ENCODE data around the gene SNTB2. TPM values are rescaled to one million over a fixed set of nuclear protein-coding genes. Genes with fewer than 3 reads are reported as not detected.

SNTB2 gene
- total and polyA plus RNA-seq, 8 donors: 4.0 to 74.4 (median 22.1) TPM

DNA sequence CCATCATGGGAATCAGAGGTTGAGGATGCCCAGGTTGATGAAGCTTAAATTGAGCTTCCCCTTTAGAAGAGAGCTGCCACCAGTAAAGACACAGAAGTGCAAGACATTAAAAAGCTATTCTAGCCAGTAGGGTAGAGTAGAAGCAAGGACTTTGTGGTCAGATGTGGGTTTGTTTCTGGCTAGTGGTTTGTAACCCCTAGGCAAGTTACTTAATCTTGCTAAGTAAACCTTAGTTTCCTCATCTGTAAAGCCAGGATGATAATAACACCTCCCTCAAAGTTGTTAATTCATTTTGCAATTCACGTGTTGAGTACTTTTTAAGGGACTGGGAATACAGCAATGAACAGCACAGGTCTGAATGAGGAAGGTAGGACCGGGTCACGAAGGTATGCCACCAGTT is 3.6 kb downstream of the SNTB2 start:
- TF ChIP-seq EP300 (IDR thresholded peaks at IDR 0.05) (no peak), POLR2A (IDR thresholded peaks at IDR 0.05) (no peak), POLR2AphosphoS5 (IDR thresholded peaks at IDR 0.05) (no peak)
- TF ChIP-seq, protein P1, sequence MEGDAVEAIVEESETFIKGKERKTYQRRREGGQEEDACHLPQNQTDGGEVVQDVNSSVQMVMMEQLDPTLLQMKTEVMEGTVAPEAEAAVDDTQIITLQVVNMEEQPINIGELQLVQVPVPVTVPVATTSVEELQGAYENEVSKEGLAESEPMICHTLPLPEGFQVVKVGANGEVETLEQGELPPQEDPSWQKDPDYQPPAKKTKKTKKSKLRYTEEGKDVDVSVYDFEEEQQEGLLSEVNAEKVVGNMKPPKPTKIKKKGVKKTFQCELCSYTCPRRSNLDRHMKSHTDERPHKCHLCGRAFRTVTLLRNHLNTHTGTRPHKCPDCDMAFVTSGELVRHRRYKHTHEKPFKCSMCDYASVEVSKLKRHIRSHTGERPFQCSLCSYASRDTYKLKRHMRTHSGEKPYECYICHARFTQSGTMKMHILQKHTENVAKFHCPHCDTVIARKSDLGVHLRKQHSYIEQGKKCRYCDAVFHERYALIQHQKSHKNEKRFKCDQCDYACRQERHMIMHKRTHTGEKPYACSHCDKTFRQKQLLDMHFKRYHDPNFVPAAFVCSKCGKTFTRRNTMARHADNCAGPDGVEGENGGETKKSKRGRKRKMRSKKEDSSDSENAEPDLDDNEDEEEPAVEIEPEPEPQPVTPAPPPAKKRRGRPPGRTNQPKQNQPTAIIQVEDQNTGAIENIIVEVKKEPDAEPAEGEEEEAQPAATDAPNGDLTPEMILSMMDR (IDR thresholded peaks at IDR 0.05): no peak
- DNase-seq: no peak
- no peaks in the 10 kb centered on the region for H3K27me3 ChIP-seq
- no peaks in the 10 kb centered on the region for H3K36me3 ChIP-seq
- intact Hi-C loops (cut with DNase I; ENCODE audit: low total_unique reads): no loop called here
- peaks cover 57 to 85% (median 69%) of the 10 kb centered on the region in 4 donors for H3K4me1 ChIP-seq
- peak overlapping the region in 1 of 5 donors; percentile 39 for H3K27ac ChIP-seq
- no peaks in the 10 kb centered on the region for H3K9me3 ChIP-seq
- no peak overlapping the region for H3K4me3 ChIP-seq
- WGBS, 5 donors: 70 to 79% (median 72%) methylated on average over 3 of the region's 3 CpGs

DNA sequence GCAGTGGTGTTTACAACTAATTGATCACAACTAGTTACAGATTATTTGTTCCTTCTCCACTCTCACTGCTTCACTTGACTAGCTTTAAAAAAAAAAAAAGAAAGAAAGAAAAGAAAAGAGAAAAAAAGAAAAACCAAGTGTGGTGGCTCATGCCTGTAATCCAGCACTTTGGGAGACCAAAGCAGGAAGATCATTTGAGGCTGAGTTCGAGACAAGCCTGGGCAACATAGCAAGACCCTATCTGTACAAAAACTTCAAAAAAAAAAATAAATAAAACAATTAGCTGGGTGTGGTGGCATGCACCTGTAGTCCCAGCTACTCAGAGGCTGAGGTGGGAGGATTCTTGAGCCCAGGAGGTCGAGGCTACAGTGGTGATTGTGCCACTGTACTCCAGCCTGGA is 4.2 kb downstream of the SNTB2 start:
- no peak for DNase-seq
- H3K27ac ChIP-seq: peak overlapping the region in 2 of 5 donors; percentile 39 to 55
- TF ChIP-seq POLR2AphosphoS5 (IDR thresholded peaks at IDR 0.05): no peak
- TF ChIP-seq, protein P1 (IDR thresholded peaks at IDR 0.05): no peak
- no peak for TF ChIP-seq EP300 (IDR thresholded peaks at IDR 0.05)
- TF ChIP-seq POLR2A (IDR thresholded peaks at IDR 0.05): no peak
- no peak overlapping the region for H3K4me3 ChIP-seq
- H3K27me3 ChIP-seq: no peaks in the 10 kb centered on the region
- 94 to 100% (median 95%) methylated on average over 2 of the region's 2 CpGs for WGBS, 5 donors
- no peaks in the 10 kb centered on the region for H3K36me3 ChIP-seq
- no peaks in the 10 kb centered on the region for H3K9me3 ChIP-seq
- intact Hi-C loops (cut with DNase I; ENCODE audit: low total_unique reads): no loop called here
- H3K4me1 ChIP-seq: peaks cover 54 to 85% (median 70%) of the 10 kb centered on the region in 4 donors

DNA sequence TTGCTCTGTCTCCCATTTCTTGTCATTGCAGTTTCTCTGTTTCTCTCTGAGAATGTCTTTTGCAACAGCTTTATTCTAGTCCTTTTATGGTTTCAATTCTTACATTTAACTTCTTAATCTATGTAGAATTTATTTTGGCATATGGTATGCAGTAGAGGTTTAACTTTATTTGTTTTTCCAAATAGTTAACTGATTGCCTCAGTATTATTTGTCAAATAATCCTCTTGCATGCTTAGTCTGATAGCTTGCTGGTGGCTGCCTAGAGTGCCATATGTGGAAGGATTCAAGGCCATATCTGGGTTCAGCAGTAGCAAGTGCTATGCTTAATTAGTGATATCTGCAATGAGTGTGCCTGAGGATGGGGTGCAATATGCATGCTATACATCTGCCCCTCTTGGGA is 6.9 kb downstream of the SNTB2 start:
- H3K9me3 ChIP-seq: no peaks in the 10 kb centered on the region
- no peak for TF ChIP-seq POLR2A (IDR thresholded peaks at IDR 0.05)
- TF ChIP-seq POLR2AphosphoS5 (IDR thresholded peaks at IDR 0.05): no peak
- TF ChIP-seq, protein P1 (IDR thresholded peaks at IDR 0.05): no peak
- no peak for TF ChIP-seq EP300 (IDR thresholded peaks at IDR 0.05)
- intact Hi-C loops (cut with DNase I; ENCODE audit: low total_unique reads): no loop called here
- peak overlapping the region in 2 of 5 donors; percentile 31 to 38 for H3K27ac ChIP-seq
- peaks cover 42 to 93% (median 70%) of the 10 kb centered on the region in 4 donors for H3K4me1 ChIP-seq
- DNase-seq: no peak
- H3K27me3 ChIP-seq: no peaks in the 10 kb centered on the region
- H3K4me3 ChIP-seq: no peak overlapping the region
- H3K36me3 ChIP-seq: no peaks in the 10 kb centered on the region

GRCh38 chr16:69194488-69194887 is 7.5 kb downstream of the SNTB2 start:
- Histone ChIP-seq H3K27me3 (no peaks in the 10 kb centered on the region), H3K4me3 (no peak overlapping the region), H3K36me3 (no peaks in the 10 kb centered on the region), H3K4me1 (peaks cover 39 to 93% (median 63%) of the 10 kb centered on the region in 4 donors), H3K27ac (no peak overlapping the region), H3K9me3 (no peaks in the 10 kb centered on the region)
- TF ChIP-seq POLR2AphosphoS5 (IDR thresholded peaks at IDR 0.05): no peak
- no peak for TF ChIP-seq POLR2A (IDR thresholded peaks at IDR 0.05)
- TF ChIP-seq EP300 (IDR thresholded peaks at IDR 0.05): no peak
- TF ChIP-seq, protein P1 (IDR thresholded peaks at IDR 0.05): no peak
- intact Hi-C loops (cut with DNase I; ENCODE audit: low total_unique reads): no loop called here
- no peak for DNase-seq
